ENCODE measurements around the gene RENBP. TPM values are rescaled to one million over a fixed set of nuclear protein-coding genes. Genes with fewer than 3 reads are reported as not detected.

The RENBP gene
- total and polyA plus RNA-seq, 9 of the 15 experiments (the other 6 are each of a cell fraction or from before 2014, with no cell fraction given), result 0.07 to 14.8 (median 10.6) TPM; not detected in 1

DNA sequence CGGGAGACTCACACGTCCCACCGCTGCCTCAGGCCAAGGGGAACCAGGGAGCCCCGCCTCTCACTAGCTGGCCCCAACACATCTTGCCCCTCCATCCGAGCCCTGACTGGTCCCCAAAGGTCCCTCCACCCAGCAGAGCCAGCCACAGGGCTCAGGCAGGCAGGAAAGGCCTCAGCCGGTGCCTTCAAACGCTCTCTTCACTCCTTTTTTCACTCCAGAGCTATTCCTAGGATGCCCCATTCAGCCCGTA lies 16.8 kb downstream of the RENBP start (continued):
- TF ChIP-seq, protein P1, sequence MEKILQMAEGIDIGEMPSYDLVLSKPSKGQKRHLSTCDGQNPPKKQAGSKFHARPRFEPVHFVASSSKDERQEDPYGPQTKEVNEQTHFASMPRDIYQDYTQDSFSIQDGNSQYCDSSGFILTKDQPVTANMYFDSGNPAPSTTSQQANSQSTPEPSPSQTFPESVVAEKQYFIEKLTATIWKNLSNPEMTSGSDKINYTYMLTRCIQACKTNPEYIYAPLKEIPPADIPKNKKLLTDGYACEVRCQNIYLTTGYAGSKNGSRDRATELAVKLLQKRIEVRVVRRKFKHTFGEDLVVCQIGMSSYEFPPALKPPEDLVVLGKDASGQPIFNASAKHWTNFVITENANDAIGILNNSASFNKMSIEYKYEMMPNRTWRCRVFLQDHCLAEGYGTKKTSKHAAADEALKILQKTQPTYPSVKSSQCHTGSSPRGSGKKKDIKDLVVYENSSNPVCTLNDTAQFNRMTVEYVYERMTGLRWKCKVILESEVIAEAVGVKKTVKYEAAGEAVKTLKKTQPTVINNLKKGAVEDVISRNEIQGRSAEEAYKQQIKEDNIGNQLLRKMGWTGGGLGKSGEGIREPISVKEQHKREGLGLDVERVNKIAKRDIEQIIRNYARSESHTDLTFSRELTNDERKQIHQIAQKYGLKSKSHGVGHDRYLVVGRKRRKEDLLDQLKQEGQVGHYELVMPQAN (IDR thresholded peaks at IDR 0.05; ENCODE audit: borderline replicate concordance), result peak; percentile 14; the same call in 1 of the 2 replicates
- no peak for TF ChIP-seq HDAC6 (IDR thresholded peaks at IDR 0.05; ENCODE audit: low read depth, low read length)
- TF ChIP-seq FIP1L1 (IDR thresholded peaks at IDR 0.05; ENCODE audit: low read depth, low read length, poor library complexity, severe bottlenecking), result no peak
- TF ChIP-seq MED1 (CRISPR knock-in tag; IDR thresholded peaks at IDR 0.05; ENCODE audit: borderline replicate concordance), result 0 out of 2 replicates have a peak, but pooled peaks have one; percentile 88
- TF ChIP-seq, protein P2, sequence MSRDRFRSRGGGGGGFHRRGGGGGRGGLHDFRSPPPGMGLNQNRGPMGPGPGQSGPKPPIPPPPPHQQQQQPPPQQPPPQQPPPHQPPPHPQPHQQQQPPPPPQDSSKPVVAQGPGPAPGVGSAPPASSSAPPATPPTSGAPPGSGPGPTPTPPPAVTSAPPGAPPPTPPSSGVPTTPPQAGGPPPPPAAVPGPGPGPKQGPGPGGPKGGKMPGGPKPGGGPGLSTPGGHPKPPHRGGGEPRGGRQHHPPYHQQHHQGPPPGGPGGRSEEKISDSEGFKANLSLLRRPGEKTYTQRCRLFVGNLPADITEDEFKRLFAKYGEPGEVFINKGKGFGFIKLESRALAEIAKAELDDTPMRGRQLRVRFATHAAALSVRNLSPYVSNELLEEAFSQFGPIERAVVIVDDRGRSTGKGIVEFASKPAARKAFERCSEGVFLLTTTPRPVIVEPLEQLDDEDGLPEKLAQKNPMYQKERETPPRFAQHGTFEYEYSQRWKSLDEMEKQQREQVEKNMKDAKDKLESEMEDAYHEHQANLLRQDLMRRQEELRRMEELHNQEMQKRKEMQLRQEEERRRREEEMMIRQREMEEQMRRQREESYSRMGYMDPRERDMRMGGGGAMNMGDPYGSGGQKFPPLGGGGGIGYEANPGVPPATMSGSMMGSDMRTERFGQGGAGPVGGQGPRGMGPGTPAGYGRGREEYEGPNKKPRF (IDR thresholded peaks at IDR 0.05; ENCODE audit: low read depth, low read length), result no peak
- TF ChIP-seq NFIC (IDR thresholded peaks at IDR 0.05), result 0 out of 2 replicates have a peak, but pooled peaks have one; percentile 4
- peak; percentile 77; the same call in 1 of the 2 replicates for TF ChIP-seq NFRKB (IDR thresholded peaks at IDR 0.05; ENCODE audit: low read depth)
